IPS DF 6.9 (cell line): ENCODE measurements around the gene DRC7.

Experiments used
- DNase-seq: peaks from one replicate; pipeline ENCODE4 v3.0.0-alpha.2; 2013; ENCODE audit warnings: low read depth, low spot score
- H3K27ac ChIP-seq: one replicate; pipeline ENCODE4 v1.5.1; 2013; ENCODE audit warnings: low read length, control low read depth
- H3K27me3 ChIP-seq: 2 replicates; pipeline ENCODE4 v1.6.1; 2013; ENCODE audit warnings: mild to moderate bottlenecking, low read length; ENCODE audit not compliant: control insufficient read depth, insufficient read depth
- H3K36me3 ChIP-seq: 2 replicates; pipeline ENCODE4 v1.6.1; 2013; ENCODE audit warnings: low read length; ENCODE audit not compliant: control insufficient read depth, insufficient read depth
- H3K4me1 ChIP-seq: 2 replicates; pipeline ENCODE4 v1.6.1; 2013; ENCODE audit warnings: low read length; ENCODE audit not compliant: control insufficient read depth, insufficient read depth
- H3K4me3 ChIP-seq: 2 replicates; pipeline ENCODE4 v1.5.1; 2013; ENCODE audit warnings: mild to moderate bottlenecking, low read length
- H3K9me3 ChIP-seq: 2 replicates; pipeline ENCODE4 v1.6.1; 2013; ENCODE audit warnings: low read length, inconsistent platforms; ENCODE audit not compliant: control insufficient read depth, insufficient read depth
- whole genome bisulfite sequencing: extraction: QIAGEN DNeasy Blood & Tissue Kit; methylation state at CpG from one replicate; pipeline ENCODE4 v1.1.7; 2013; ENCODE audit warnings: mixed read lengths, missing lambda C conversion rate; ENCODE audit not compliant: insufficient read length, insufficient coverage; 5-methylcytosine and 5-hydroxymethylcytosine counted together

Gene DRC7

GRCh38 chr16:57752203-57752580 lies 57.6 kb downstream of the DRC7 start:
- Histone ChIP-seq H3K4me1 (no peaks in the 10 kb centered on the region), H3K4me3 (no peak overlapping the region), H3K27me3 (no peaks in the 10 kb centered on the region), H3K27ac (no peak overlapping the region), H3K36me3 (peaks cover 21% of the 10 kb centered on the region), H3K9me3 (no peaks in the 10 kb centered on the region)
- WGBS, result no CpG with 5 or more reads among the region's 6 CpGs
- no peak for DNase-seq

DNA sequence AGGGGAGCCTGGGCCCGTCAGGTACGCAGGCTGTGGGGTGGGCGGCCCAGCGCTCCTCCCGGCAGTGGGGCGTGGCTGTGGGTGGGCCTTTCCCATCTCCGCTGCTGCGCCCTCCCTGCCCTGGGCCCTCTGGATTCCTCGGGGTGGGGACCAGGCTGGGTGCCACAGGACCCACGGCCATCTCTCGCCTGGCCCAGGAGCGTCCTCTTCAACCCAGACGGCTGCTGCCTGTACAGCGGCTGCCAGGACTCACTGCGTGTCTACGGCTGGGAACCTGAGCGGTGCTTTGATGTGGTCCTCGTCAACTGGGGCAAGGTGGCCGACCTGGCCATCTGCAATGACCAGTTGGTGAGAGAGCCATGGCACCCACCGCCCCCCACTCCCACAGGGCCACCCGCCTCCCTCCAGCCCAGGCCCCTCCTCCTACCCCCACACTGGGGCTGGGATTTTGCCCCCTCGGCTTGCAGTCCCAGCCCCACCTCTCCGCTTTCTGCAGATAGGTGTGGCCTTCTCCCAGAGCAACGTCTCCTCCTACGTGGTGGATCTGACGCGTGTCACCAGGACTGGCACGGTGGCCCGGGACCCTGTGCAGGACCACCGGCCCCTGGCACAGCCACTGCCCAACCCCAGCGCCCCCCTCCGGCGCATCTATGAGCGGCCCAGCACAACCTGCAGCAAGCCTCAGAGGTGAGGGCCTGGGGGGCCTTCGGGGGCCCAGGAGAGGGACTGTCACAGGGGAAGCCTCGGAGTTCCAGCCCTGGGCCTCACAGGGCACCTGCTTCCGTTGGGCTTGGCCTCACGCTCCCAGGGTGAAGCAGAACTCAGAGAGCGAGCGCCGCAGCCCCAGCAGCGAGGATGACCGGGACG lies 58.2 kb downstream of the DRC7 start:
- Histone ChIP-seq H3K4me3 (no peak overlapping the region), H3K4me1 (peaks cover 2% of the 10 kb centered on the region; the same call in 1 of the 2 replicates), H3K27ac (no peak overlapping the region), H3K9me3 (no peaks in the 10 kb centered on the region), H3K27me3 (no peaks in the 10 kb centered on the region), H3K36me3 (peaks cover 17% of the 10 kb centered on the region)
- no peak for DNase-seq
- WGBS, result no CpG with 5 or more reads among the region's 44 CpGs

DNA sequence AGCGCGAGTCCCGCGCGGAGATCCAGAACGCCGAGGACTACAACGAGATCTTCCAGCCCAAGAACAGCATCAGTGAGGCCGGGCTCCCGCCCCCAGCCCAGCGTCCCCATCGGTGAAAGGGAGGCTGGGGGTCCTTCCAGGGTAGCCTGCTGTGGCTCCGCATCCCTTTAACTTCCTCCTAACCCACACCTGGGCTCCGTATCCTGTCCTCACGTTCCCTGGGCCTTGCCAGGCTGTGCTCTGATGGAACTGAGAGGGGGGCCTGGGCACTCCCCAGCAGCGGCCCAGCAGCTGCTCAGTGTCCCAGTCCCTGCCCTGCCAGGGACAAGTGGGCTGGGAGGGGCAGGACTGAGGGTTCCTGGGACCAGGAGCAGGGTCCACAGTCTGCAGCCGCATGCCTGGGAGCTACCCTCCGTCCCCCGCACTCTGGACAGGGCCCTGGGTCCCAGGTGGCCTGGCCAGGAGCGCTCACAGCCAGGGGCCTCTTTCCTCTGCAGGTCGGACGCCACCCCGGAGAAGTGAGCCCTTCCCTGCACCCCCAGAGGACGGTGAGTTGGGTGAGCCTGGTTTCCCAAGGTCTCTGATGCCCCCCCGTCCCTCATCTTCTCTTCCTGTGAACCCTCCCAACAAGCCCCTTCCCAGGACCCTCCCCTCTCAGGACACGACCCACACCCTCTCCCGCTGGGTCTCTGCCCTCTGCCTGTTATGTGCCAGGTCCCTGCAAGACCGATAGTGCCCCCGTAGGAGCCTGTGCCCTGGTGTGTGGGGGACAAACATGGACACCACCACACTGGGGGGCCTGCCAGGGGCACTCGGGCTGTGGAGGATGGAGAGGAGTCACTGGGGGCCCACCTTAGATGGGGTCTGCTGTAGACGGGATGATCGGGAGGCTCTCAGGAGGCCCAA lies 59.1 kb downstream of the DRC7 start:
- peaks cover 2% of the 10 kb centered on the region; the same call in 1 of the 2 replicates for H3K4me1 ChIP-seq
- no peaks in the 10 kb centered on the region for H3K9me3 ChIP-seq
- DNase-seq, result no peak
- no peaks in the 10 kb centered on the region for H3K27me3 ChIP-seq
- H3K4me3 ChIP-seq, result no peak overlapping the region
- WGBS, result no CpG with 5 or more reads among the region's 32 CpGs
- H3K27ac ChIP-seq, result no peak overlapping the region
- H3K36me3 ChIP-seq, result peaks cover 17% of the 10 kb centered on the region

DNA sequence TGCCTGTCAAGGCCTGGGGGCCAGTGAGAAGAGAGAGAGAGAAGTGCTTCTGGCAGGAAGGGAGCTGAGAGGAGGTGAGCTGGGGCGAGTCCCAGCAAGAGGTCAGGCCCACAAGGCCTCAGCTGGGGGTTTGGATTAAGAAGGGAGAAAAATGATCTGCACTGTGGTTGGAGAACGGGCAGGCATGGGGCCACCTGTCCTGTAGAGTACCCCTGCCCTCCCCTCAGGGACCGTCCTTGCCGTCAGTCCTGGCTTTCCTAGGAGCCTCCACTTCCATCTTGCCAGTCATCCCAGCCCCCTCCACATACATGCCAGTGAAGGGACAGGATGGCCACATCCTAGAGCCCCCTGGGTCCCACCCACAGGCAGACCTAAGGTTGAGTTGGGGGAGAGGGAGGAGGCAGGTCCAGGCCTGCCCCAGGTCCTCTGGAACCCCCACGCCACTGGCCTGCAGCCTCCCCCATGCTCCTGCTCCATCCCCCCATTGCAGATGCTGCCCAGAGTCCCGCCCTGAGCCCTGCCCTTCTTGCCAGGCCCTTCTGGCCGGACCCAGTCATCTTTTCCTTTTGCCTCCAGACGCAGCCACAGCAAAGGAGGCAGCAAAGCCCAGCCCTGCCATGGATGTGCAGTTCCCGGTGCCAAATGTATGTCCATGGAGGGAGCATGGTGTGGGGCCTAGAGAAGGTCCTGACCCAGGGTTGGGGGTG lies 59.9 kb downstream of the DRC7 start:
- no CpG with 5 or more reads among the region's 9 CpGs for WGBS
- Histone ChIP-seq H3K27me3 (no peaks in the 10 kb centered on the region), H3K4me1 (peaks cover 2% of the 10 kb centered on the region; the same call in 1 of the 2 replicates), H3K36me3 (peaks cover 17% of the 10 kb centered on the region), H3K4me3 (no peak overlapping the region), H3K27ac (no peak overlapping the region), H3K9me3 (no peaks in the 10 kb centered on the region)
- no peak for DNase-seq

DNA sequence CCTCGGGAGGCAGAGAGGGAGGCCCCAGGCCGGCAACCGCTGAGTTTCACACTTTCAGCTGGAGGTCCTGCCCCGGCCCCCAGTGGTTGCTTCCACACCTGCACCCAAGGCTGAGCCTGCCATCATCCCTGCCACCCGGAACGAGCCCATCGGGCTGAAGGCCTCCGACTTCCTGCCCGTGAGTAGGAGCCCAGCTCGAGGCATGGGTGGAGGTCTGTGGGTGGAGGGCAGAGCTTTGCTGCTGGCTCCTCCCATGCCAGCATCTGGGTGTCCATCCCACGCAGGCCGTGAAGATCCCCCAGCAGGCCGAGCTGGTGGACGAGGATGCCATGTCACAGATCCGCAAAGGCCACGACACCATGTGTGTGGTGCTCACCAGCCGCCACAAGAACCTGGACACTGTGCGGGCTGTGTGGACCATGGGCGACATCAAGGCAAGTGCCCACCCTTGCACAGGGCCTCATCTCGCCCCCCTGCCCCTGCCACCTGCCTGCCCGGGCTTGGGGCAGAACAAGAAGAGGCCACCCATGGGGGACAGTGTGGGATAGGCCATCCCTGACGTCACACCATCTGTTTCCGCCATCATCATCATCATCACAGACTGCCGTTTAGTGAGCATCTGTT lies 60.6 kb downstream of the DRC7 start:
- WGBS, result no CpG with 5 or more reads among the region's 24 CpGs
- H3K9me3 ChIP-seq, result no peaks in the 10 kb centered on the region
- H3K27me3 ChIP-seq, result no peaks in the 10 kb centered on the region
- H3K4me1 ChIP-seq, result peaks cover 4% of the 10 kb centered on the region; the same call in 1 of the 2 replicates
- no peak overlapping the region for H3K4me3 ChIP-seq
- H3K36me3 ChIP-seq, result peaks cover 16% of the 10 kb centered on the region
- no peak for DNase-seq
- H3K27ac ChIP-seq, result no peak overlapping the region

DNA sequence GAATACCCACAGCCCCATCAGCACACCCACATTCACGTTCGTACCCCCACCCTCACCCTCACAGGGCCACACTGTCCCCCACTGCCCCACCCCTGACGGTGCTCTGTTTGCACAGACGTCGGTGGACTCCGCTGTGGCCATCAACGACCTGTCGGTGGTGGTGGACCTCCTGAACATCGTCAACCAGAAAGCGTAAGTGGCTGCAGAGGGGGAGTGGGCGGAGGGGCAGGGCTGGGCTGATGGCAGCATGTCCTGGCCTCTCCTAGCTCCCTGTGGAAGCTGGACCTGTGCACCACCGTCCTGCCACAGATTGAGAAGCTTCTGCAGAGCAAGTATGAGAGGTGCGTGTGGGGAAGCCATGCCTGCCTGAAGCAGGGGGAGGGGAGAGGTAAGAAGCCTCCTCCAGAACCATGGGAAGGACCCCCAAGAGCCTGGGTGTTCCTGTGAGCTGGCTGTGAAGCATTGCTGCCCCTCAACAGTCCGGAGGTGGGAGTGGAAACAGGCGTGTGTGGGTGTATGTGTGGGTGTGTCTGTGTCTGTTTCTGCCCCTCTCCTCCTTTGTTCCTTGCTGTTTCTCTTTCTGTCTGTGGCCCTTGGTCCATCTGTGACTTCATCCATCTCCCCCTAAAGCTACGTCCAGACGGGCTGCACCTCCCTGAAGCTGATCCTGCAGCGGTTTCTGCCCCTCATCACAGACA lies 61.3 kb downstream of the DRC7 start:
- Histone ChIP-seq H3K36me3 (peaks cover 16% of the 10 kb centered on the region), H3K4me1 (peaks cover 5% of the 10 kb centered on the region; the same call in 1 of the 2 replicates), H3K27ac (no peak overlapping the region), H3K27me3 (no peaks in the 10 kb centered on the region), H3K9me3 (no peaks in the 10 kb centered on the region), H3K4me3 (no peak overlapping the region)
- WGBS, result no CpG with 5 or more reads among the region's 18 CpGs
- no peak for DNase-seq

DNA sequence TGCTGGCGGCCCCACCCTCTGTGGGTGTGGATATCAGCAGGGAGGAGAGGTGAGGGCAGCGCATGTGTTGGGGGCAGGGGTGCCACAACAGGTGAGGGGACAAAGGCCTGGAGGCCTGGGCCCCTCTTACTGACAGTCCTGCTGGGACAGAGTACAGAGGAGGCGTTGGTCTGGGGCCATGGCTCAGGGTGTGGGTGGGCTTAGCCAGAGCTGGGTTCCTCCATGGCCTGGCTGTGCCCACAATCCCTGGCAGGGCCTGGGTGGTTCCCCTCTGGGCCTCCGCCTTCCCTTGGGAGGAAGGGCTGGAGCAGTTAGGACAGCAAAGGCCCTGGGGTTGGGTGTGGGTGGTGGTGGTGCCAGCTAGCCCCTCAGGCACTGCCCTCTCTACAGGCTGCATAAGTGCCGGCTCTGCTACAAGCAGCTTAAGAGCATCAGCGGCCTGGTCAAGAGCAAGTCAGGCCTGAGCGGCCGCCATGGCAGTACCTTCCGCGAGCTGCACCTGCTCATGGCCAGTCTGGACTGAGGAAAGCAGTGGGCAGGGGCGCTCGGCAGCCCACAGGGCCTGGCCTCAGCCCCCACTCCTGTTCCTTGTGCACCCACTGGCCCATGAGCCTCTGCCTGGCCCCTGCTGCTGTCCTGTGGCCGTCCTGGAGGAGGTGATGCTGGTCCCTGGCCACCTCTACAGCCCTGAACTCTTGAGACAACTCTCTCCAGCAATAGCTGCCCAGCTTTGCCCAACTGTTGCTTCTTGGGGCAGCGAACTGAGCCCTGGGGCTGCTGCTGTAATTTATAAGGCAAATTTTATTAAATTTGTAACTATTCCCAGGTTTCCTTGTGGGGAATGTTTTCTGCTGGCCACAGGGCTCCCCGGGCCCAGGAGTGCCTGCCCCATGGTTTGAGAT lies 62.1 kb downstream of the DRC7 start:
- H3K9me3 ChIP-seq, result no peaks in the 10 kb centered on the region
- H3K36me3 ChIP-seq, result peaks cover 15% of the 10 kb centered on the region
- H3K27ac ChIP-seq, result no peak overlapping the region
- no peak overlapping the region for H3K4me3 ChIP-seq
- DNase-seq, result no peak
- H3K4me1 ChIP-seq, result peaks cover 6% of the 10 kb centered on the region; the same call in 1 of the 2 replicates
- H3K27me3 ChIP-seq, result no peaks in the 10 kb centered on the region
- no CpG with 5 or more reads among the region's 15 CpGs for WGBS

GRCh38 chr16:57757326-57757786 lies 62.8 kb downstream of the DRC7 start:
- no CpG with 5 or more reads among the region's 11 CpGs for WGBS
- Histone ChIP-seq H3K4me1 (peaks cover 6% of the 10 kb centered on the region; the same call in 1 of the 2 replicates), H3K4me3 (no peak overlapping the region), H3K27me3 (no peaks in the 10 kb centered on the region), H3K9me3 (no peaks in the 10 kb centered on the region), H3K27ac (no peak overlapping the region), H3K36me3 (peaks cover 11% of the 10 kb centered on the region)
- no peak for DNase-seq

- DNase-seq, result no peak
- H3K4me1 ChIP-seq, result peaks cover 6% of the 10 kb centered on the region; the same call in 1 of the 2 replicates
- H3K27me3 ChIP-seq, result no peaks in the 10 kb centered on the region
- H3K4me3 ChIP-seq, result no peak overlapping the region
- H3K9me3 ChIP-seq, result no peaks in the 10 kb centered on the region
- no CpG with 5 or more reads among the region's 7 CpGs for WGBS
- no peak overlapping the region for H3K27ac ChIP-seq
- H3K36me3 ChIP-seq, result peaks cover 11% of the 10 kb centered on the region
These were observed 63.3 kb downstream of the DRC7 start for GRCh38 chr16:57757883-57758282.
